GM12891 (cell line): ENCODE measurements around the gene NET1.

ENCODE experiments used
- POLR2A ChIP-seq: IDR thresholded peaks from 2 replicates; pipeline ENCODE4 v1.6.1; 2011; ENCODE audit warnings: low read depth, low read length, control low read depth
- POLR2AphosphoS5 ChIP-seq: IDR thresholded peaks from 2 replicates; pipeline ENCODE4 v1.6.1; 2011; ENCODE audit warnings: low read depth, low read length, control low read depth
- POU2F2 ChIP-seq: IDR thresholded peaks from 2 replicates; pipeline ENCODE4 v1.6.1; 2011; ENCODE audit warnings: low read depth, mild to moderate bottlenecking, control low read depth, low read length, moderate library complexity
- SPI1 ChIP-seq: IDR thresholded peaks from 2 replicates; pipeline ENCODE4 v1.6.1; 2011; ENCODE audit warnings: low read depth, low read length, control low read depth
- TAF1 ChIP-seq: IDR thresholded peaks from 2 replicates; pipeline ENCODE4 v1.6.1; 2011; ENCODE audit warnings: low read depth, low read length, control low read depth

DNA sequence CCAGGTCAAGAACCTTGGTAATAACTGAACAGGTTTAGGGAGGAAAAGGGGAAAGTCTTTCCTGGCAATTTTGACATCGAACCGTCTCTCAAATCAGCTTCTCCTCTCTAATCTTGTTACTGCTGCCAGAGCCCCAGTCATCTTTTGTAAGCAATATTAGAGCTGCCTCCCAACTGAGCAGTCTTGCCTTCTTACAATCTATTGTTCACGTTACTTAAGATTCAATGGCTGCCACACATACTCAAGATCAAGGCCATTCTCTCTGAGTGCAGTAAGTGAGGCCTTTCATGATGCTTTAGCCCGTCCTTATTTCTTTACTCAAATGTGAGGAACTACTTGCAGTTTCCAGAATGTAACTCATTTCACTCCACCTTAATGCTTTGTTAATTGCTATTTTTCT, 12.4 kb downstream of the NET1 start:
- TF ChIP-seq POLR2A: no peak
- TF ChIP-seq POU2F2: no peak
- TF ChIP-seq POLR2AphosphoS5: no peak
- no peak for TF ChIP-seq TAF1
- TF ChIP-seq SPI1: no peak
